Gastroesophageal sphincter (tissue), 4 donors: ENCODE results near the gene PCBP3. TPM values are rescaled to one million over a fixed set of nuclear protein-coding genes. Genes with fewer than 3 reads are reported as not detected.

Experiments used
- ATAC-seq: fragments of 150-250 bp; one replicate; pipeline ENCODE4 v1.9.1; 2016; ENCODE audit warnings: mild to moderate bottlenecking, moderate library complexity
- H3K27ac ChIP-seq, 4 donors: fragments of 200-600 bp; sonication (generic) in 3 of 4; 1 replicate in 3 of 4; 2 replicates in 1 of 4; pipeline ENCODE4 v1.5.1; 2016 to 2019
- H3K27me3 ChIP-seq: fragments of 200-600 bp; sonication (generic); one replicate; pipeline ENCODE4 v1.5.1; 2019
- H3K36me3 ChIP-seq, 2 donors: fragments of 200-600 bp; sonication (generic); one replicate each; pipeline ENCODE4 v1.5.1; 2019; ENCODE audit warnings: control low read depth in 1 of 2
- H3K4me1 ChIP-seq, 3 donors: fragments of 200-600 bp; sonication (generic); 1 replicate in 2 of 3; 2 replicates in 1 of 3; pipeline ENCODE4 v1.5.1; 2016 to 2019; ENCODE audit warnings: control low read depth in 2 of 3
- H3K4me3 ChIP-seq, 2 donors: fragments of 200-600 bp; sonication (generic); one replicate each; pipeline ENCODE4 v1.5.1; 2019; ENCODE audit warnings: mild to moderate bottlenecking in 1 of 2, moderate library complexity in 1 of 2
- H3K9me3 ChIP-seq, 3 donors: fragments of 200-600 bp; sonication (generic); one replicate each; pipeline ENCODE4 v1.5.1; 2017 to 2019; ENCODE audit warnings: control low read depth in 2 of 3
- EP300 ChIP-seq: sonication (generic); formaldehyde crosslinking; IDR thresholded peaks from one replicate; pipeline ENCODE4 v1.6.1; 2017; ENCODE audit warnings: antibody characterized with exemption, mild to moderate bottlenecking
- POLR2A ChIP-seq, 2 donors: fragments of 450-650 bp; IDR thresholded peaks; one replicate each; pipeline ENCODE4 v1.6.1; 2017; ENCODE audit warnings: antibody characterized with exemption in 2 of 2, mild to moderate bottlenecking in 2 of 2, moderate library complexity in 1 of 2
- POLR2AphosphoS5 ChIP-seq: sonication (generic); formaldehyde crosslinking; IDR thresholded peaks from one replicate; pipeline ENCODE4 v1.6.1; 2017; ENCODE audit warnings: antibody characterized with exemption
- WGBS, 2 donors: methylation state at CpG; one replicate each; pipeline ENCODE4 v1.1.5; 2018; ENCODE audit warnings: low coverage in 1 of 2; 5-methylcytosine and 5-hydroxymethylcytosine counted together
- total RNA-seq, 4 donors: library from RNA; depleted of rRNA; stranded (reverse); fragments of >200 nt; gene quantifications; one replicate each; pipeline ENCODE4 v1.1.0, GENCODE V29; 2016
- TF ChIP-seq, protein P1 (sequence below), 4 experiments: fragments of 200-600 bp in 2 of 4; fragments of 450-650 bp in 2 of 4; sonication (generic) in 1 of 4; IDR thresholded peaks; one replicate each; pipeline ENCODE4 v1.5.1; 2017 to 2019; ENCODE audit warnings: antibody characterized with exemption in 4 of 4, mild to moderate bottlenecking in 2 of 4, moderate library complexity in 2 of 4

The PCBP3 gene
- total RNA-seq, 4 donors from 2014 or later, result 5.1 to 14.8 (median 10.4) TPM

- H3K4me1 ChIP-seq, result peaks cover 0 to 5% (median 0%) of the 10 kb centered on the region in 3 donors
- H3K9me3 ChIP-seq, result no peaks in the 10 kb centered on the region
- no peak for ATAC-seq
- no peak overlapping the region for H3K4me3 ChIP-seq
- no peaks in the 10 kb centered on the region for H3K36me3 ChIP-seq
- TF ChIP-seq, protein P1, sequence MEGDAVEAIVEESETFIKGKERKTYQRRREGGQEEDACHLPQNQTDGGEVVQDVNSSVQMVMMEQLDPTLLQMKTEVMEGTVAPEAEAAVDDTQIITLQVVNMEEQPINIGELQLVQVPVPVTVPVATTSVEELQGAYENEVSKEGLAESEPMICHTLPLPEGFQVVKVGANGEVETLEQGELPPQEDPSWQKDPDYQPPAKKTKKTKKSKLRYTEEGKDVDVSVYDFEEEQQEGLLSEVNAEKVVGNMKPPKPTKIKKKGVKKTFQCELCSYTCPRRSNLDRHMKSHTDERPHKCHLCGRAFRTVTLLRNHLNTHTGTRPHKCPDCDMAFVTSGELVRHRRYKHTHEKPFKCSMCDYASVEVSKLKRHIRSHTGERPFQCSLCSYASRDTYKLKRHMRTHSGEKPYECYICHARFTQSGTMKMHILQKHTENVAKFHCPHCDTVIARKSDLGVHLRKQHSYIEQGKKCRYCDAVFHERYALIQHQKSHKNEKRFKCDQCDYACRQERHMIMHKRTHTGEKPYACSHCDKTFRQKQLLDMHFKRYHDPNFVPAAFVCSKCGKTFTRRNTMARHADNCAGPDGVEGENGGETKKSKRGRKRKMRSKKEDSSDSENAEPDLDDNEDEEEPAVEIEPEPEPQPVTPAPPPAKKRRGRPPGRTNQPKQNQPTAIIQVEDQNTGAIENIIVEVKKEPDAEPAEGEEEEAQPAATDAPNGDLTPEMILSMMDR (IDR thresholded peaks at IDR 0.05), result no peak
- no peak for TF ChIP-seq POLR2AphosphoS5
- 54 to 71% methylated on average over 5 to 6 of the region's 6 CpGs for WGBS, 2 donors
- no peaks in the 10 kb centered on the region for H3K27me3 ChIP-seq
- H3K27ac ChIP-seq, result no peak overlapping the region
Measured at GRCh38 chr21:45721671-45722070, 78.1 kb downstream of the PCBP3 start.

GRCh38 chr21:45723049-45723958, 79.8 kb downstream of the PCBP3 start:
- no peaks in the 10 kb centered on the region for H3K9me3 ChIP-seq
- no peak for TF ChIP-seq POLR2A (IDR thresholded peaks at IDR 0.05)
- no peak for TF ChIP-seq POLR2AphosphoS5
- TF ChIP-seq, protein P1 (IDR thresholded peaks at IDR 0.05), result no peak
- TF ChIP-seq EP300, result no peak
- ATAC-seq, result no peak
- H3K36me3 ChIP-seq, result no peaks in the 10 kb centered on the region
- WGBS, 2 donors, result 85 to 95% methylated on average over 7 to 8 of the region's 10 CpGs
- no peak overlapping the region for H3K4me3 ChIP-seq
- no peak overlapping the region for H3K27ac ChIP-seq
- peaks cover 0 to 5% (median 0%) of the 10 kb centered on the region in 3 donors for H3K4me1 ChIP-seq
- H3K27me3 ChIP-seq, result no peaks in the 10 kb centered on the region

DNA sequence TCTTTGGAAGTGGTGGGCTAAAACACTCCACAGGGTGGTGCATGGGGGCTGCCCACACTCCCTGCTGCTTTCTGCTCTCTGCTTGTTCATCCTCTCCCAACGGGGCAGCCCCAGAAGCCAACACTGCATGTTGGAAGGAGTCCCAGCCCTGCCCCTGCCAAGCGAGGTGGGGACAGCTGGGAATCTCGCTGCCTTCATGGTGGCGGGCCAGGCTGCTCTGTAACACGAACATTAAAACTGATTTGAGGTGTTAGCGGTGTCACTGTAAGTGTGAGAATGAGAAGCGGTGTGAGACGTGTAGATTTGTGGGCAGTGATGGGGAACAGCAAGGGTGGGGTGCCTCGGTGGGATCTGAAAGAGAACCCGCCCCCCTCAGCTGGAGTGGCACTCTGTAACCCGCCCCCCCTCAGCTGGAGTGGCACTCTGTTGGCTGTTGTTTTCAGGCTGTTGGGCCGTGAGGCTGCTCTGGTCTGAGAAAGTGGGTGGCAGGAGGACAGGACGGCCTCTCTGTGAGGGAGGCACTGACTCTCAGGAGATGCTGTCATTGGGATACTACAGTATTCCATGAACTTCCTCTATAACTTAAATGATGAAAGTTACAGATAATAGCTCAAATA, 80.9 kb downstream of the PCBP3 start:
- no peak for ATAC-seq
- Histone ChIP-seq H3K4me1 (peaks cover 0 to 5% (median 0%) of the 10 kb centered on the region in 3 donors), H3K4me3 (no peak overlapping the region), H3K36me3 (no peaks in the 10 kb centered on the region), H3K9me3 (no peaks in the 10 kb centered on the region), H3K27me3 (no peaks in the 10 kb centered on the region), H3K27ac (no peak overlapping the region)
- TF ChIP-seq EP300 (no peak), POLR2A (IDR thresholded peaks at IDR 0.05) (no peak), POLR2AphosphoS5 (no peak)
- TF ChIP-seq, protein P1 (IDR thresholded peaks at IDR 0.05), result no peak
- 43 to 50% methylated on average over 5 to 8 of the region's 13 CpGs for WGBS, 2 donors

- Histone ChIP-seq H3K36me3 (no peaks in the 10 kb centered on the region), H3K4me1 (peaks cover 0 to 5% (median 0%) of the 10 kb centered on the region in 3 donors), H3K9me3 (no peaks in the 10 kb centered on the region), H3K4me3 (no peak overlapping the region), H3K27ac (no peak overlapping the region), H3K27me3 (no peaks in the 10 kb centered on the region)
- TF ChIP-seq POLR2A (IDR thresholded peaks at IDR 0.05) (no peak), EP300 (no peak), POLR2AphosphoS5 (no peak)
- WGBS, 2 donors, result 83% methylated on average over 3 to 6 of the region's 10 CpGs
- ATAC-seq, result no peak
Measured at GRCh38 chr21:45724994-45725843, 81.7 kb downstream of the PCBP3 start.

DNA sequence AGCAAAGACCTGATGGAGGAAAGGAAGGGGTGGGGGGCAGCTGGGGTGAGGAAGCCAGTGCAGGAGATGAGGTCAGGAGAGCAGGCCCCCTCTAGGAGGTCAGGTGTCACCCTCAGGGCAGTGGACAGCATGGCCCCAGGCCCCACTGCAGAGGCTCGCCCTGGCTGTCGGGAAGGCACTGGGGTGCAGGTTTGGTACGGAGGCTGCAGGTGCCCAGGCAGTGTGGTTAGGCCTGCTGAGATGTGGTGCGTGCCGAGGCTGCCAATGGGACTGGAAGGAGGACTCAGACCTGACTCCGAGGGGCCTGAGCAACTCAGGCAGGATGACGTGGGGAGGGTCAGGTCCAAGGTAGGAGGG, 82.3 kb downstream of the PCBP3 start:
- Histone ChIP-seq H3K27ac (no peak overlapping the region), H3K27me3 (no peaks in the 10 kb centered on the region), H3K36me3 (no peaks in the 10 kb centered on the region), H3K9me3 (no peaks in the 10 kb centered on the region), H3K4me3 (no peak overlapping the region), H3K4me1 (peaks cover 0 to 5% (median 0%) of the 10 kb centered on the region in 3 donors)
- peak; percentile 10 for ATAC-seq
- TF ChIP-seq POLR2A (IDR thresholded peaks at IDR 0.05) (no peak), EP300 (no peak), POLR2AphosphoS5 (no peak)
- TF ChIP-seq, protein P1 (IDR thresholded peaks at IDR 0.05), result no peak
- 92 to 100% methylated on average over 1 to 7 of the region's 7 CpGs for WGBS, 2 donors
